Measurements from ENCODE around the gene SRBD1.

The SRBD1 gene

DNA sequence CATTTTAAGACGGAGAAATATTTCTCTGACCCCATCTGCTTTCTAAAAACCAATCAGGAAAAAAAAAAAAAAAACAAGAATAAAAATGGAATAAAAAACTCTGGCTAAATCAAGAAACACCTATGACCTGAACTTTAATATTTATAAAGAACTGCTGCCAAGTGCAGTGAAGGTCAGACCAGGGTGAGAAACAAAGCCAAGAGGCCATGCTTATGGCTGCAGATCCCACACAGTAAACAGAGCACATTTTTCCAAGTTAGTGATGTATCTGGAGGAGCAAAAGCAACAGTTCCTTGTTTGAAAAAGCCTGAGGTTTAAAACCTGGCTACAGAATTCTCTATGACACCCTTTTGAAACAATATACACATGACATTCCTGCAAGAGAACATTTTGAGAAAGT lies 242.3 kb downstream of the SRBD1 start:
- Histone ChIP-seq H3K9me3 (ENCODE audit: low read length) (no peaks in the 10 kb centered on the region), H3K36me3 (ENCODE audit: insufficient read depth, low read length) (no peaks in the 10 kb centered on the region), H3K4me3 (ENCODE audit: low read length) (no peak overlapping the region), H2AFZ (ENCODE audit: low read depth, low read length) (no peak overlapping the region), H3K27me3 (ENCODE audit: insufficient read depth, low read length) (no peaks in the 10 kb centered on the region), H3K4me1 (ENCODE audit: insufficient read depth, low read length) (no peaks in the 10 kb centered on the region)

DNA sequence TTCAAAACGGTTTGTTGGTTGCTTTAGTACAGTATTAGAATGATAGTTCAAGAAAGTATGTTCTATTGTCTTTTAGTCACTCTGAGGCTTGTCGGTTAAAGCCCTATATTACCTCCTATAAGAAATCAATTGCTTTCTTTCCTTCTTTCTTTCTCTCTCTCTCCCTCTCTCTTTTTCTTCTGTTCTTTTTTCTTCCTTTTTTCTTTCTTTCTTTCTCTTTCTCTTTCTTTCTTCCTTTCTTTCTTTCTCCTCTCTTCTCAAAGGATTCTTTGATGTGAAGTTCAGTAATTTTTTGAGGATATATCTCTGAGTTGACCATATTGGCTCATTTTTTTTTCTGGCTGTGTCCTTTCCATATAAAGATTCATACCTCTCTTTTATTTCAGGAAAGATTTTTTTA lies 249.4 kb downstream of the SRBD1 start:
- Histone ChIP-seq H2AFZ (ENCODE audit: low read depth, low read length) (no peak overlapping the region), H3K27me3 (ENCODE audit: insufficient read depth, low read length) (no peaks in the 10 kb centered on the region), H3K36me3 (ENCODE audit: insufficient read depth, low read length) (no peaks in the 10 kb centered on the region), H3K9me3 (ENCODE audit: low read length) (no peaks in the 10 kb centered on the region), H3K4me3 (ENCODE audit: low read length) (no peak overlapping the region), H3K4me1 (ENCODE audit: insufficient read depth, low read length) (no peaks in the 10 kb centered on the region)

DNA sequence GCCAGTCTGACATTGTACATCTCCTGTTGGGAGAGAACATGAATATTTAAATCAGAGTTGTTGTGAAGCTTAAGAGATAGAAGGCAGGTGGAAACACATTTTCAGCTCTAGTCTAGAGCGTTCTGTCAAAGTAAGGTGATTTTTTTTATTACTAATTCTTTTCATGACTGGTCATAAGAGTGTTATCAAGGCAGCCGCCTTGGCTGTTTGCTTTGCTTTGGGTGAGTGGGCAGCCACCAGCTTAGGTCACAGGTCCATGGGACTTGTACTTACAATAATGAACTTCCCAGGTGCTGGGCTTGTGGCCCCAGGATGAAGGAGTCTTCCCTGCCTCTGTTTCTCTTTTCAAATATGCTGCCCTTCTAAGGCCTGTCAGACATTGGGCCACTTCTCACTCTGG lies 256.3 kb downstream of the SRBD1 start:
- Histone ChIP-seq H3K27me3 (ENCODE audit: insufficient read depth, low read length) (no peaks in the 10 kb centered on the region), H2AFZ (ENCODE audit: low read depth, low read length) (no peak overlapping the region), H3K36me3 (ENCODE audit: insufficient read depth, low read length) (no peaks in the 10 kb centered on the region), H3K9me3 (ENCODE audit: low read length) (no peaks in the 10 kb centered on the region), H3K4me3 (ENCODE audit: low read length) (no peak overlapping the region), H3K4me1 (ENCODE audit: insufficient read depth, low read length) (peaks cover 16% of the 10 kb centered on the region)

DNA sequence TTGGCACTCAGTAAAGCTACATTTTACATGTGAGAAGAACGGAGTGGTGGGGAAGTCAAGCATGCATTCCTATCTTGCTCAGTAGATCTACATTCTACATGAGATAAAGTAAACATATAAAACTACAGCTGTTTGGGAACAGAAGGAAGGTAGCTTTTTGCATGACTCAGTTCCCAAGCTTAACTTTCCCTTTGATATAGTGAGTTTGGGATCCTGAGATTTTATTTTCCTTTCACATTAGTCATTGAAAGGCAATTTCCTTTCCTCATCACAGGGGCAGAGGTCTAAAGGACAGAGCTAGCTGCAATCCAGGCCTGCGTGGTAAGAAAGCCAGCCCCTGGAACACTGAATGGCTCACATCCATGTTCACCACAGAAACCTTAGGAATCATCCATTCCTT lies 257.2 kb downstream of the SRBD1 start:
- H3K4me1 ChIP-seq (ENCODE audit: insufficient read depth, low read length): peaks cover 16% of the 10 kb centered on the region
- no peak overlapping the region for H3K4me3 ChIP-seq (ENCODE audit: low read length)
- no peaks in the 10 kb centered on the region for H3K36me3 ChIP-seq (ENCODE audit: insufficient read depth, low read length)
- H3K9me3 ChIP-seq (ENCODE audit: low read length): no peaks in the 10 kb centered on the region
- H3K27me3 ChIP-seq (ENCODE audit: insufficient read depth, low read length): no peaks in the 10 kb centered on the region
- no peak overlapping the region for H2AFZ ChIP-seq (ENCODE audit: low read depth, low read length)

DNA sequence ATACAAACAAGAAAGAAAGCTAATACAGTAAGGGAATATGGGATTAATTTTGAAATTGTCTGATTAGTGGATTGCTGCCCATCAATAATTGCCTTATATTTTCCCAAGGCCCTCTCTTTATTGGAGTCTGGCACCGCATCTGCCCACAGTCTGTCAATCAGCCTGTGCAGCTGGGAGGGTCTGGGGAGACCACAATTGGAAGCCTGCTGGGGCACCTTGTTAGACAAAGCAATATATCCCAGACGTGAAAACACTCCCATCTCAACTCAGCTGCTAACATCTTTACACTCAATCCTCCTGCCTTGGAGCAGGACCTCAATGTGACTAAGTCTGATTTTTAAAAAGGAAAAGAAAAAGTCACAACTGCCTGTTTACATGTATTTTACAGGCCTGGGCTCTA lies 258.6 kb downstream of the SRBD1 start:
- H3K4me3 ChIP-seq (ENCODE audit: low read length): no peak overlapping the region
- H3K9me3 ChIP-seq (ENCODE audit: low read length): no peaks in the 10 kb centered on the region
- H2AFZ ChIP-seq (ENCODE audit: low read depth, low read length): no peak overlapping the region
- H3K27me3 ChIP-seq (ENCODE audit: insufficient read depth, low read length): no peaks in the 10 kb centered on the region
- H3K4me1 ChIP-seq (ENCODE audit: insufficient read depth, low read length): peaks cover 16% of the 10 kb centered on the region
- no peaks in the 10 kb centered on the region for H3K36me3 ChIP-seq (ENCODE audit: insufficient read depth, low read length)

DNA sequence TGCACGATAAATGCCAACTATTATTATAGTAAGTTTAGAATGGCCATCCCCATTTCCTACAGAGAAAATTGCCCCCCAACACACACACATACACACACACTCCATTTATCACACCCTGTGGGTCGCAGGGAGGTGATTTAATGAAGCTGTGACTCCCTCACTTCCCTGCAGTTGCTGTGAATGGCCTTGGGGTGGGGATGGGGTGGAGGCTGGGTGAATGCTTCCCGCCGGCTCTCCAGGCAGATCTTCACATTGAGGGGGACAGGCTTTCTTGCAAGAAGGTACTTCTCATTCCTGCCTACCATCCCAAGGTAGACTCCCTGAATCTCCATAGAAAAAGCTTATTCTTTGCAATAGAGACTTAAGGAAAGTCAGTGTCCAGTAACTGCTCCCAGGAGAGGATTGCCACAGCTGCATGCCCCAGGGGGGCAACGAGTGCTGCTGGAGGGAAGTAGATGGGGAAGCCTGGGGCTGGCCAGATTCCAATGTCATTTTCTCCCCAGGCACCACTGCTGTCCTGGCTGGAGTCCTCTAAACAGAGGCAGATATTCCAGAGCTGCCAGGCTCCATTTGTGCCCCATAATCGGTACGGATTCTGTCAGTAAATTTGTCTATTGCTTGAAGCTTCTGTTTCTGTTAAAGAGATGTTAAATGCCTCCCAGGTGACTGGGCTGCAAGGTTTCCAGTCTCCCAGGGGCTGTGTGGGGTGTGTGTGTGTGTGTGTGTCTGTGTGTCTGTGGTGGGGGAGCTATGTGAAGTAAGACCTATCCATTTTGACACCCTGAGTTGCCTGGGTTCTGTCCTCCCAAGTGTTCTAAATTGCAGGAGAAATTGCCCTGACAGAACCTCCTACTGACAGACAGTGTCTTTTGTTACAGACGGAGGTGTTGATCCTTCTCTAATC lies 265.5 kb downstream of the SRBD1 start:
- no peaks in the 10 kb centered on the region for H3K9me3 ChIP-seq (ENCODE audit: low read length)
- H3K27me3 ChIP-seq (ENCODE audit: insufficient read depth, low read length): no peaks in the 10 kb centered on the region
- H2AFZ ChIP-seq (ENCODE audit: low read depth, low read length): no peak overlapping the region
- no peaks in the 10 kb centered on the region for H3K4me1 ChIP-seq (ENCODE audit: insufficient read depth, low read length)
- no peaks in the 10 kb centered on the region for H3K36me3 ChIP-seq (ENCODE audit: insufficient read depth, low read length)
- H3K4me3 ChIP-seq (ENCODE audit: low read length): no peak overlapping the region

DNA sequence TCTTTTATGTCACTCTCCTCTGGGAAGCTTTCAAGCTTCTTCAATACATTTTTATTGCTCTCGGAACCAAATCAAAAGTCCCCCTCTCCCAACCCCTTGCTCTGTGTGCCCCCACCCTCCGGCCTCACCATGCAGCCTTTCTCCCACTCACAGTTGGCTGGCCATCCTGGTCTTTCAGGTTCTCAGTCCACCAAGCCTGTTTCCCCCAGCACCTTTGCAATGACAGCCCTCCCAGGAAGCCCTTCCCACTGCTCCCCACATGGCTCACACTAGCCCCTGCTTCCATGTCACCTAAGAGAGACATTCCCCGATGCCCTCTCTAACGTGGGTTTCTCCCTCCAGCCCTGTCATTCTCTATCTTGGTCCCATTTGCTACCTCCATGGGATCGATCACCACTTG lies 266.6 kb downstream of the SRBD1 start:
- Histone ChIP-seq H3K27me3 (ENCODE audit: insufficient read depth, low read length) (no peaks in the 10 kb centered on the region), H3K4me3 (ENCODE audit: low read length) (no peak overlapping the region), H3K36me3 (ENCODE audit: insufficient read depth, low read length) (no peaks in the 10 kb centered on the region), H3K9me3 (ENCODE audit: low read length) (no peaks in the 10 kb centered on the region), H3K4me1 (ENCODE audit: insufficient read depth, low read length) (no peaks in the 10 kb centered on the region), H2AFZ (ENCODE audit: low read depth, low read length) (no peak overlapping the region)

DNA sequence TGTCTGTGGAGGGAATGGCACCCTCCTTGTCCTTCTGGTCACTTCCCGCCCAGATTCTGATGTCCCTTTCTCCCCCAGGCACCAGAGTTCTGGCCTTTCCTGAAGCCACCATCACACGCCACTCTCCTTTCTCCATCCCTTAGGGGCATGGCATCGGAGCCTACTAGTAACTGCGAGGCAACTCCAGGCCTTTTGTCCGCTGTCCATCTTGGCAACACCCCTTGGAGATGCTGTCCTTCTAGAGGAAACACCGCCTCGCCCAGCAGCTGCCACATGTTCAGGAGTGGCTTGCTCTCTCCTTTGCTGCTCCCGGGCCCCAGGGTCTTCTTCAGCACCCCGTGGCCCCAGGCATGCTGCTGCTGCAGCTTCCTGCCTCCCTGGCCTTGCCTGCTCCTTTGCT lies 267.0 kb downstream of the SRBD1 start:
- Histone ChIP-seq H3K9me3 (ENCODE audit: low read length) (no peaks in the 10 kb centered on the region), H3K4me1 (ENCODE audit: insufficient read depth, low read length) (no peaks in the 10 kb centered on the region), H2AFZ (ENCODE audit: low read depth, low read length) (no peak overlapping the region), H3K36me3 (ENCODE audit: insufficient read depth, low read length) (no peaks in the 10 kb centered on the region), H3K4me3 (ENCODE audit: low read length) (no peak overlapping the region), H3K27me3 (ENCODE audit: insufficient read depth, low read length) (no peaks in the 10 kb centered on the region)

DNA sequence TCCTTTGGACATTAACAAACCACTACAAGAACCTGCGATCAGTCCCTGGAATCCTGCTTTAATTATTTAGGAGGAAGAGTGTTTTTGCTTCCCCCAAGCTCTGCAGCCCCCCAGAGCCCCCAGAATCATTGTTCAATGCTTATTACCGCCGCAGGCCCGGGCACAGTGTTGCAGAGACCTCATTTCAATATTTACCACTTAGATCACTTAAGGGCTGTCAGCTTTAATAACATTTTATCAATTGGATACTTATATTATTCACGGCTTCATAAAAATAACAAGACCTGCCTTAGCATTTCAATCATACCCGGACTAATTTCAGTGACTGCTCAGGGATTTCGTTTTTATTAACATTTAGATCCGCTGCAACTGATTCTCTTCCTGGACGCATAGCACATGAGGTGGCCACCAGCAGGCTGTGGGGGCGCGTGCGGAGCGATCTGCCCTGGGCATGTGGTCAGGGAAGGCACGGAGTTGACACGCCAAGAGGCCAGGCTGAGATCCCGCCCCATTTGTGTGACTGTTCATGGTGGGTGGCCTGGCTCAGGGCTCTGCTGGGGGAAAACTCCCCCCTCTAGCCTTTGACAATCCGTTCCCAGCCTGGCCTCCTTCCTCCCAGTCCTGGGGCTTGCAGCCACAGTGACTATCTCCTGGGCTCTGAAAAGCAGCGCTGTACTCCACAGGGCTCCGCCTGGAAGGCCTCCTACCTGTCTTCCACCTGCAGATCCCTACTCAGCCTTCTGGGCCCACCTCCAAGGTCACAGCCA lies 267.6 kb downstream of the SRBD1 start:
- no peak overlapping the region for H2AFZ ChIP-seq (ENCODE audit: low read depth, low read length)
- no peaks in the 10 kb centered on the region for H3K27me3 ChIP-seq (ENCODE audit: insufficient read depth, low read length)
- H3K36me3 ChIP-seq (ENCODE audit: insufficient read depth, low read length): no peaks in the 10 kb centered on the region
- no peaks in the 10 kb centered on the region for H3K4me1 ChIP-seq (ENCODE audit: insufficient read depth, low read length)
- H3K9me3 ChIP-seq (ENCODE audit: low read length): no peaks in the 10 kb centered on the region
- no peak overlapping the region for H3K4me3 ChIP-seq (ENCODE audit: low read length)

DNA sequence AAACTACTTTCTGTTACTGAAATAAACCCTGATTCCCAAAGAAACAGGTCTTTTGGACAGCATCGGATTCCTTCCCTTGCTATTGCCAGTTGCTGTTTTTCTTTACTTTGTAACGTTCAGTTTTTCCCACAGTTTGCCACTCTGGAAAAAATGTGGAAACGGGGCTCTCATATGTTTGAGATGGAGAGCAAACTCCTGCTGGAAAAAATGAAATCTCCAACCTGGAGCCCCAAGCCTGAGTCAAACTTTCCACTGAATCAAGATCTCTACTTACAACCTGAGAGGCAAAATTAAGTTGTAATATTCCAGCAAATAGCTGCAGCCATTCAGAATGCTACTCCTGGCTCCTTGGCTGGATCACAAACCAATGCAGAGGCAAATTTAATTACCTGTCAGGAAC lies 270.7 kb downstream of the SRBD1 start:
- no peaks in the 10 kb centered on the region for H3K9me3 ChIP-seq (ENCODE audit: low read length)
- H3K36me3 ChIP-seq (ENCODE audit: insufficient read depth, low read length): no peaks in the 10 kb centered on the region
- H3K4me3 ChIP-seq (ENCODE audit: low read length): no peak overlapping the region
- H3K27me3 ChIP-seq (ENCODE audit: insufficient read depth, low read length): no peaks in the 10 kb centered on the region
- no peak overlapping the region for H2AFZ ChIP-seq (ENCODE audit: low read depth, low read length)
- no peaks in the 10 kb centered on the region for H3K4me1 ChIP-seq (ENCODE audit: insufficient read depth, low read length)

DNA sequence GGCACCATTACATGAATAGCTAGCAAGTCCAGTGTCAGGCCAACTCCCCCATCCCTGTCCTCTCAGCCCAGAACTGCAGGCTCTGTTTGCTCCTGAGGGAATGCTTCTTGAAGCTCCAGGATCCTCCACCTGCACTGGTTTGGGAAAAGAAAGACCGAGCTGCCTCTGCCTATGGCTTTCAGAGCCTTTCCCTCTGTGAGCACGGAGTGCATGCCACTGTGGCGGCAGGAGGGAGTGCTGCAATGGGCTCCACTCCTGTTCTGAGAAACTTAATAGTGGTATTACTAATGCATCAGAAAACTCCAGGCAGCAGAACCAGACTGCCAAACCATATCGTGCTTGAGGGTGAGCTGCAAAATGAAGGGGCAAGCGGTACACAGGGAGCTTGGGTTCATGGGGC lies 271.8 kb downstream of the SRBD1 start:
- Histone ChIP-seq H3K4me1 (ENCODE audit: insufficient read depth, low read length) (no peaks in the 10 kb centered on the region), H3K4me3 (ENCODE audit: low read length) (no peak overlapping the region), H3K36me3 (ENCODE audit: insufficient read depth, low read length) (no peaks in the 10 kb centered on the region), H3K9me3 (ENCODE audit: low read length) (no peaks in the 10 kb centered on the region), H3K27me3 (ENCODE audit: insufficient read depth, low read length) (no peaks in the 10 kb centered on the region), H2AFZ (ENCODE audit: low read depth, low read length) (no peak overlapping the region)

All from neuron (in vitro differentiated cells).